B cell (primary cell): ENCODE measurements around the gene PAGE2.

Experiments used
- EZH2 ChIP-seq: IDR thresholded peaks from 2 replicates; pipeline ENCODE4 v1.6.1; 2012; ENCODE audit warnings: borderline replicate concordance, low read depth, mild to moderate bottlenecking, moderate library complexity, low read length; ENCODE audit not compliant: insufficient read depth, poor library complexity, severe bottlenecking
- TF ChIP-seq, protein P1 (sequence below): fragments of 200-600 bp; IDR thresholded peaks from one replicate; pipeline ENCODE4 v1.8.0; 2022; ENCODE audit warnings: antibody characterized with exemption, mild to moderate bottlenecking

DNA sequence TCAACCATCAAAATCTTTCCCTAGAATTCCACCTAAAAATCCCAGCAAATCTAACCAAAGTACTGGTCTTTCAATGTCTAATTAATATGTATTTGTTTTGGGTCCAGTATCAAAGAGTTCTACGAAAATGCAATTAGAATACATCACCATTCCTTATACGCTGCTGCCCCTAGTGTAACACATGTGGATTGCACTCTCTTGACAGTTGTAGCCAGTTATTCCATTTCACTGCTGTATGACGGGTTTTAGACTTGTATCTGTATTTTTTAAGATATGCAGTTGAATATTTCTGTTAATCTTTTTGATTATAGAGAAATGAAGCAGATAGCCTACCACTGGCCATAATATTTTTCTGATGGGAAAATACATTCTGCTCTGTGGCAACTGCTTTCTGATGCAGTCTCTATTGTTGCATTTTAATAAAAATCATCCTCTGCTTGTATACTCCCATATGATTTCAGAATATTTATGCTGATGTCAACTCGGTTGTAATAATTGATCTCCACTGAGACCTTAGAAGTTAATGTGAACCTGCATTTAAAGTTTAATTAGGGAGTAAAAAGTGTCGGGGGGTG is 31.1 kb upstream of the PAGE2 start:
- no peak for TF ChIP-seq EZH2
- TF ChIP-seq, protein P1, sequence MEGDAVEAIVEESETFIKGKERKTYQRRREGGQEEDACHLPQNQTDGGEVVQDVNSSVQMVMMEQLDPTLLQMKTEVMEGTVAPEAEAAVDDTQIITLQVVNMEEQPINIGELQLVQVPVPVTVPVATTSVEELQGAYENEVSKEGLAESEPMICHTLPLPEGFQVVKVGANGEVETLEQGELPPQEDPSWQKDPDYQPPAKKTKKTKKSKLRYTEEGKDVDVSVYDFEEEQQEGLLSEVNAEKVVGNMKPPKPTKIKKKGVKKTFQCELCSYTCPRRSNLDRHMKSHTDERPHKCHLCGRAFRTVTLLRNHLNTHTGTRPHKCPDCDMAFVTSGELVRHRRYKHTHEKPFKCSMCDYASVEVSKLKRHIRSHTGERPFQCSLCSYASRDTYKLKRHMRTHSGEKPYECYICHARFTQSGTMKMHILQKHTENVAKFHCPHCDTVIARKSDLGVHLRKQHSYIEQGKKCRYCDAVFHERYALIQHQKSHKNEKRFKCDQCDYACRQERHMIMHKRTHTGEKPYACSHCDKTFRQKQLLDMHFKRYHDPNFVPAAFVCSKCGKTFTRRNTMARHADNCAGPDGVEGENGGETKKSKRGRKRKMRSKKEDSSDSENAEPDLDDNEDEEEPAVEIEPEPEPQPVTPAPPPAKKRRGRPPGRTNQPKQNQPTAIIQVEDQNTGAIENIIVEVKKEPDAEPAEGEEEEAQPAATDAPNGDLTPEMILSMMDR: peak; percentile 77
